Coronary artery (tissue), 2 donors: ENCODE data around the gene GPR137B.

ENCODE experiments used
- DNase-seq: peaks from one replicate; pipeline ENCODE4 v3.0.0-alpha.2; 2017; ENCODE audit warnings: low spot score
- H3K27ac ChIP-seq, 2 donors: fragments of 200-600 bp; sonication (generic); one replicate each; pipeline ENCODE4 v1.5.1; 2016 to 2019
- H3K4me3 ChIP-seq: fragments of 200-600 bp; sonication (generic); 2 replicates; pipeline ENCODE4 v1.5.1; 2016; ENCODE audit warnings: mild to moderate bottlenecking, moderate library complexity
- CTCF ChIP-seq: fragments of 200-600 bp; sonication (generic); IDR thresholded peaks from one replicate; pipeline ENCODE4 v1.5.1; 2019; ENCODE audit warnings: antibody characterized with exemption

The GPR137B gene

GRCh38 chr1:236150986-236151385, 8.6 kb downstream of the GPR137B start:
- no peak for DNase-seq
- H3K4me3 ChIP-seq, result no peak overlapping the region
- no peak overlapping the region for H3K27ac ChIP-seq
- TF ChIP-seq CTCF, result no peak

GRCh38 chr1:236151739-236152424, 9.5 kb downstream of the GPR137B start:
- TF ChIP-seq CTCF, result no peak
- Histone ChIP-seq H3K4me3 (no peak overlapping the region), H3K27ac (no peak overlapping the region)
- no peak for DNase-seq

- no peak overlapping the region for H3K27ac ChIP-seq
- no peak overlapping the region for H3K4me3 ChIP-seq
- no peak for TF ChIP-seq CTCF
- no peak for DNase-seq
These were observed 11.8 kb downstream of the GPR137B start for GRCh38 chr1:236154126-236154525.

- H3K27ac ChIP-seq, result no peak overlapping the region
- DNase-seq, result no peak
- TF ChIP-seq CTCF, result no peak
- H3K4me3 ChIP-seq, result no peak overlapping the region
These were observed 12.5 kb downstream of the GPR137B start for GRCh38 chr1:236154671-236155398.

- no peak for TF ChIP-seq CTCF
- no peak for DNase-seq
- Histone ChIP-seq H3K27ac (no peak overlapping the region), H3K4me3 (no peak overlapping the region)
These were observed 13.0 kb downstream of the GPR137B start for GRCh38 chr1:236155399-236155767.

GRCh38 chr1:236155841-236156503, 13.6 kb downstream of the GPR137B start:
- Histone ChIP-seq H3K4me3 (no peak overlapping the region), H3K27ac (no peak overlapping the region)
- no peak for DNase-seq
- no peak for TF ChIP-seq CTCF
